ENCODE measurements around the gene GALNT10.

Gene GALNT10

DNA sequence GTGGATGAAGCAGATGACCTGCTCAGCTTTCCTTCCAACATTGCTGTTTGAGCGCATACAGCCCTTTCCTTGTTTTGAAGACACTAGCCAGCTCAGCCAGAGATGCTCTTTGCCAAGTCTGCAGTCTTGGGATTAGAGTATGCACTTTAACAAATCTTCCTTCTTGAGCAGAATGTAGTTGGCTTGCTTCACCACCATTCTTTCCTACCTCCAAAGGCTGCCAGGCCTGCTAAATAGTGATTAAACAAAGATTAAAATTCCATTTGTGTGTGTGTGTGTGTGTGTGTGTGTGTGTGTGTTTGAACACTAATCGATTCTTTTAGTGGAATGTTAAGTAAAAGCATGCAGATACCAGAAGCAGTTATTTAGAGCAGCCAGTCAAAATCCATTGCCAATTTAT, 97.6 kb downstream of the GALNT10 start:
- DNase-seq = peak in 16 of 56 donors; percentile 2 to 53 (median 20)

DNA sequence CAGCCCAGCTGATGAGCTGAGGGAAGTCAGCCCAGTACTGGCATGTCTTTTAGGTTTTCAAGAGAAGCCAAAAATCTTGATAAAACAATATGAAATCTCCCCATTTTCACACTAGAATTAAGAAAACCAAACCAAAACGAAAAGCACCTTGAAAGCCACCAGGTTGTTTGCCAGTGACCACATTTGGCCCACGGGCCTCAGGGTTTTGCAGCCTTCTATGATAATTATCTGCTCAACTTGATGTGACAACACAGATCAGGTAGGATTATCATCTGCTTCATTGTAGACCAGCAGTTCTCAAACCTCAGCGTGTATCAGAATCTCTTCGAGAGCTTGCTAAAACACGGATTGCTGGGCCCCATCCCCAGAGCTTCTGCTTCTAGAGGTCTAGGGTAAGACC, 101.4 kb downstream of the GALNT10 start:
- no peak for DNase-seq

DNA sequence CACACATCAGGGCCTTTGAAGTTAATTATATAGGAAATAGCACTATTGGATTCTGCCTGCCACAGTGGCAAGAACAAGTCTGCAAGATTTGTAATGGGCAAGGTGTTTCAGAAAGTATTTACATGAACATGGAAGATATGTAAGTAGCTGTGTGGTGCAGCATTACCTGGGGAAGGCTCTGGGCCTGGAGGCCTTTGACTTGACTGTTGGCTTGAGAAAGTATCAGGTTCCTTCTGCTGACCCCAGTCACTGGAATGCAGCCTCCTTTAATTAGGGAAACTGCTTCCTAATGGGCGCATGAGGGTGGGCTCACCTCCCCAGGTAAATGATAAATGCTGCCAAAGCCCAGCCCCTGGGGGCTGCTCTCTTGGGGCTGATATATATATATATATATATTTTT, 102.7 kb downstream of the GALNT10 start:
- no peak for DNase-seq

DNA sequence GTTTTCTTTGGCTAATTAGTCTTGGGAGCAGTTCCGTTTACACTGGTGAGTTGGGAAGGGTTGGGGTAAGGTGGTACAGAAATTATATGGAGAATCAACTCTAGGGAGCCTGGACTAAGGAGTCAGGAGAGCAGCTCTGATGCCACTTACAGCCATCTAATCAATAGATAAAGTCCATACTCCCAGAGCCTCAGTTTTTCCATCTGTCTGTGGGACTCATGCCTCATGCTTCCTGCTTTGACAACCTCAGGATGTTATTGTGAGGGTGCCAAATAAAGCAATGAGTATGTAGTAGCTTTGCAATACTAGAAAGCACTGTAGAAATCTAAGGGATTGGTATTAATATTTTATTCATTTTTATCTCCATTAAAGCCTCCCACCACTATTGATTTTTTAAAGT, 105.0 kb downstream of the GALNT10 start:
- no peak for DNase-seq

DNA sequence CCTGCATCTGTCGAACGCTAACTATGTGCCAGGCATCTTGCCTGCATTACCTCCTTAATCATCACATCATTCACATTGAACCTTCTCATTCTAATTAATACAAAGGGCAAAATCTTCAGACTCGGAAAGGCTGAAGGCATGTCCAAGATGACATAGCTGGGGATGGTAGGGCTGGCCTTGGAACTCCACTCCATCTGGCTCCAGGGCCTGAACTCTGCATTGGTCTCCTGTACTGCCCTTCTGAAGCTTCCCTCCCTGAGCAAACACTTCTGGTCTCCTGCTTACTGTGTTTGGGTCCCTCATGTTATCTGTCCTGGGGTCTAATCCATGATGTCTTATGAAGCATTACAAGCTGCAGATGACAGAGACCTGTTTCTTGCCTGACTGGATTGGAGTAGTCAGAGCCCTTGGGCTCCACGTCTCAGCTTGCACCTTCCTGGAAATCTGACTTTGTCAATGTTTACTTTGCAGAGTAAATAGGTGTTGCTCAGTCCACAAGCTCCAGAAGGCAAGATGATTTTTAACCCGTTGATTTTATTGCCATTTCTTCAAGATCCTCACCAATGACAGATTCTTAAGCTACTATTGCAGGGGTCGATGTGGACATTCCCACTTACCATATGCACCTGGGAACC, 106.1 kb downstream of the GALNT10 start:
- no peak for DNase-seq

DNA sequence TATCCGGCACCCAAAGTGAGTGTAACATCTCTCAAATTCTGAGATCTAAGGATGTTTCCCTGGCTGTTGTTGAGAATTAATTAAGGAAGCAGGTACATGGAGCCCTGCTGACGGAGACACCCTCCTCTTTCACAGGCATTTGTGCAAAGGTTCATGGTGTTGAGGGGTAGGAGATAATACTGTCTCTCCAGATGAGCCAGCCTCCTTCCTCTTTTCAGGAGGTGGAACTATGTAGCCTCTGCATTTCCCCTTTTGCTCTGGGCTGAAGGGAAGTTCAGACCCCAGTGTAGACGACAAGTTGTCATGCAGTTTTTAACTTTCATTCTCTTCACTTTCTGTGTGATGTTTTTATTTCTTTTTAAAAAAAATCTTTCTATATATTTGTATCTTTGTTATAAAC, 107.5 kb downstream of the GALNT10 start:
- DNase-seq = peak in 2 of 56 donors; percentile 9 to 27

DNA sequence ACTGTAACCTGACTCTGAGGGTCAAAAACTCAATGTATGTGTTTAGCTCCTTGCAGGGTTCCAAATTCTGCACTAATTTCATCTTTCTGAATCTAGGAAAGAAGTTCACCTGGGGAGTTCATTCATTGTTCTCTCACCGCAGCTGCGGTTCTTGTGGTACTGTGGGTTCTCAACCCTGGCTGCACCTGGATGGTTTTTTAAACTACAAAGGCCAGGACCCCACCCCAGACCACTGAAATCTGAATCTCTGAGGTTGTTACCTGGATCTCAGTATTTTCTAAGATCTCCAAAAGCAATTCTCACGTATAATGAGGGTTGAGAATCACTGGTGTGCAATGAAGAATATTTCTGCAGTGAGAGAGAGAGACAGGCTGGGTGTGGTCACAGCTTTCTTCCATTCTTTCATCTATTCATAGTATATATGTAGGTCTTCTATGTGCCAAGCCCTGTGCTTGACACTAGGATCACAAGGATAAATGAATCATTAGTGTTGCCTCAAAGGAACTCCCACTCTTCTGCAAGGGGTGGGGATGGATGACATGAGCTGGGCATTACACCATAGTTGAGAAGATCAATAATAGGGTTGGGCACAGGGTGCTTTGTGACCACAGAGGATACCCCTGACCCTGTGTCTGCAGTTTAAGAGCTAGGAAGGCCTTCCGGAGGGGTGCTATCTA, 109.8 kb downstream of the GALNT10 start:
- no peak for DNase-seq

DNA sequence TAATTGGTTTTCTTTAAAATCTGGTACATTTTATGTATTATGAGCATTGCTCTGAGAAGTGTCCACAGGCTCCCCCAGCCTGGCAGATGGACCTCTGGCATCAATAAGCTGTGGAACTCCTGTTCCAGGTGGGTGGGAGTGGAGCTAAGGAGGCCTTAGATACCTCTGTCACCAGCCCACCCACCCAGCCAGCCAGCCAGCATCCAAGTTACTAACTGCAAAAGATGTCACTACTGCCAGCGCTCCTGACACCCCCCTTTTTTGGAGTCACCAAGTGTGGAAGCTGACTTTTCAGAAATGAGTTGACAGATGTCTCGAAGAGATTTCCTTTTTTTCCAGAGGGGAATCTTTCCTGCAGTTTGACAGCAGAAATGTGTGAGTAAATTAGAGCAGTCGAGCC, 111.2 kb downstream of the GALNT10 start:
- peak in 12 of 56 donors; percentile 4 to 49 (median 24) for DNase-seq

DNA sequence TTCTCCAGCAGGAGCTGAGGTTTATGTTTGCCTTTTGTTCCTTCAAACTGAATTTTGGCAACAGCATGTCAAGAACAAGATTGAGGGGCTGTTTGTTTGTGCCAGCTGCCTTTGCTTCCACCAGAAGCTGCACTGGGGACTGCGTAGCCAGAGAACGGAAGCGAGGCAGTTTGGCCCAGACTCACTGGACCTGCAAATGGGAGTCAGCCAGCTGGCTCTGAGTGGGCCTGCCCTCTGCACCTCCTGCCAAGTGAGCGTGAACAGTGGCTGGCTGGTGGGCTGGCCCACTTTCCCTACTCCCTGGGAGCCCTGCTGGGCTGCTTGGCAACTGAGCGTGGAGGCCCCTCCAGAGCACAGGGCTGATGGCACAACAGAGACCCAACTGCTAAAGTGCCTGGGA, 111.6 kb downstream of the GALNT10 start:
- peak in 52 of 56 donors; percentile 7 to 90 (median 64) for DNase-seq

DNA sequence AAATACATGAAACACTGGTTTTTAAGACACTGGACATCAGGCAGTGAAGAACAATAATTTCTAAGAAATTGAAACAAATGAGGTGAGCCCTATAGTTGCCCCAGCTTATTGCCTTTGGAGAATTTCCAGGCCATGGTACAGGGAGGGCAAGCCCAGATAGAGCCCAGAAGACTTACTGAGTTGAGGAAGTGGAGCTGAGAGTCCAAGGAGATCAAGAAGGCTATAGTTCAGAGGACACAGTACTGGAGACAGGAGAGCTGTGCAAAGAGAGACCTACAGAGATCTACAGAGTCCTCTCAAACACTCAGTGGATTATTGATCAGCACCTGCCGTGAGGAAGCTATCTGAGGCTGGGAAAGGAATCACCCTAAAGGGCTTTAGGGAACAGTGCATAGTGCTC, 112.6 kb downstream of the GALNT10 start:
- DNase-seq = no peak

DNA sequence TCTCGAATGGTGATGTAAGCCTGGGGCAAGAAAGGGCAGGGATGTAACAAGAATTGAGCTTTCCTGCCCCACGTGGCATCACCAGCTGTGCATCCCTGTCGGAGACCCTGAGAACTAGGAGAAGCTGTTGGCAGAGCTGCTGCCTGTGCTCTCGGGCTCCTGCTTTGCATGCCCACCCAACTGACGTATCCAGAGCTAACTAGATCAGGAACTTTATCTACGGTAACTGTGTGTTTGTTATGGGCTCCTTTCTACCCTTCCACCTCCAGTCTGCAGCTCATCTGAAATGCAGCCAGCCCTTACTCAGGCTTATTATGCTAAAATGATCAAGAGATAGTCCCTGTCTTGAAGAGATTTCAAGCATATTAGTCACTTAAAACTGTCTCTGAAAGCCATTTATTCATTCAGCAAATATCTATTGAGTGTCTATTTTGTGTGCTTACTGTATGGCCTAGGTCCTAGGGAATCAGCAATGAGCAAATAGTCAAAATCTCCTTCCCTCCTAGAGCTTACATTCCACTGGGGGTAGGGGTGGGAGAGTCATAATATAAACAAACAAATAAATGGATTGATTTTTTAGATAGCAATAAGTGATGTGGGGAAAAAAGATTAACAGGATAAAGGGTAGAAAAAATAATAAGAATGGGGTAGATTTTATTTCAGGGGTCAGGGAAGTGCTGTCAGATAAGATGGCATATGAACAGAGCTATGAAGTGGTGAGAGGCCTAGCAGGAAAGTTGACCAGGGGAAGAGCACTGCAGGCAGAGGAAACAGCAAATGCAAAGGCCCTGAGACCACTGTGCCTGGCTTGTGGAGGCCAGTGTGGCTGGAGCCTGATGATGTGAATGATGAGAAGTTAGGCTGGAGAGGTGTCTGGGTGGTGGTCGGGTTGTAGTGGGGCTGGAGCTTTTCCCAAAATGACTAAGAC, 118.2 kb downstream of the GALNT10 start:
- DNase-seq = no peak

DNA sequence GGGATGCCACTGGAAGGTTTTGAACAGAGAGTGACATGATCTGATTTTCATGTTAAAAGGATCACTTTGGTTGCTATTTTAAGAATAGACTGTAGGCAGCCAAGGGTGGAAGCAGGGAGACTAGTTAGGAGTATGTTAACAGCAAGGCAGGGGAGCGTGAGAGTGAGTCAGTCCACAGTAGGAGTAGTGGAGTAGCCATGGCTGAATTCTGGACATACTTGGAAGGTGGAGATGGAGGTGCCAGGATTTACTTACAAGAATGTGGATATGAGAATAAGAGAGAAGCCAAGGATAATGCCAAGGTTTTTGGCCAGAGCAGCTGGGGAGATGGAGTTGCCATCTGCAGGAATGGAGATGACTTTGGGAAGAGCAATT, 118.8 kb downstream of the GALNT10 start:
- no peak for DNase-seq

DNA sequence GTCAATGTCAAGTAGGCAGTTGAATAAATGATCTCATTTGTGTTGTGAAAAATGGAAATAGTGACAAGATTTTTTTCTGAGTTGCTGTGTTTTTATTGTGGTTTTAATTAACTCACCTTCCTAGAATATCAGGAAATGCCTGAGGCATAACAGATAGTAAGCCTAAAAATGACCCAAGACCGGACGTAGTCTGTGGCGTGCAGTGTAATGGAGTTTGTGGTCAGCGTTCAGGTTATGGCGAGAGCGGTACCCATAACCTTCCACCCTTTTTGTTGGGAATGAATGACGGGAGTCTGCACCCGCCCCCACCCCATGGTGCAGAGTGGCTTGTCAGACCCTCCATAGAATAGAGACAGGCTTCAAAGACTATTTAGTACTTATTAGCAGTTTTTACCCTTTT, 119.3 kb downstream of the GALNT10 start:
- DNase-seq = no peak

DNA sequence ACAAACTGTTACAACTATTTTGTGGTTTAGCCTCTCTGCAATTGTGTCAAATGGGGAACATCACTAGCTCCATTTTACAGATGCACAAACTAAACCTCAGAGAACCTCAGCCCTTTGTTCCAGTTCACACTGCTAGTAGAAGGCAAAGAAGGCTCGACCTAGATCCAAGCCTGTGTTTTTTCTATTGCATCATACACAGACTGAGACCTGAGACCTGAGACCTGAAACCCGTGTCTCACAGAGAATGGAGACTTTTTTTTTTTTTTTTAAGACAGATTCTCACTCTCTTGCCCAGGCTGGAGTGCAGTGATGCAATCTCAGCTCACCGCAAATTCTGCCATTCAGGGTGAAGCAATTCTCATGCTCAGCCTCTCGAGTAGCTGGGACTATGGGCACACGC, 120.8 kb downstream of the GALNT10 start:
- no peak for DNase-seq

DNA sequence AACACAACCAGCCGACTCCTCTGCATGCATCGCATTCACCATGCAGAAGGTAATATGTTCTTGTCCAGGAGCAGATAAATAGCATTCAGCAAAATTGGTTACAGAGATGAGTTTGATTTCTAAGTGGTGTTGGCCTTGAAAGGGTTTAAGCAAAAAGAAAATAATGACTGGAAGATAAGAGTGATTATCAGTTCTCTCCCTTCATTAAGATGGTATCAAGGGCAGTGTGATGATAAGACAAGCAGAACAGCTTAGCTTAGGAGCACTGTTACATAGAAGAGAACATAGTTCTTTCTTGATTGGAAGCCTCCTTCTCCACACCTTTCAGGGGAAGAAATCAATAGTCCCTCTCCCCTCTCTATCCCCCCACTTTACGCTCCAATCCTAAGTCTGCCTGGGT, 121.5 kb downstream of the GALNT10 start:
- DNase-seq = no peak

DNA sequence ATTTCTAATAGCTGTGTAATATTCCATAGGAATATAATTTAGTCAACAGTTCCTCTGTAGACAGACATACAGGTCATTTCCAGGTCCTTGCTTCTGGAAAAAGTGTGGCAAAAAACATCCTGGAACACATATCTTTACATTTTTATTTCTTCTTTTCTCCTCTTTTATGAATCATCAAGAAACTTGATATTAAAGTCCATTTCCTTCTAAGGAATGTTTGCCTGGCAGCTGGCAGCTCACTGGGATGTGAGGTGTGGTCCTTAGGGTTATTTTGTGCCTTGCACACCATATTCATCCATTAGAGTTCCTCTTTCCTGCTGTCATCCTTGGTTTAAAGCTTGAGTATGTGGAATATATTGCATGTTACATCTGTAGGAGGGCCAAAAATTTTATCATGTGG, 122.0 kb downstream of the GALNT10 start:
- DNase-seq = no peak

DNA sequence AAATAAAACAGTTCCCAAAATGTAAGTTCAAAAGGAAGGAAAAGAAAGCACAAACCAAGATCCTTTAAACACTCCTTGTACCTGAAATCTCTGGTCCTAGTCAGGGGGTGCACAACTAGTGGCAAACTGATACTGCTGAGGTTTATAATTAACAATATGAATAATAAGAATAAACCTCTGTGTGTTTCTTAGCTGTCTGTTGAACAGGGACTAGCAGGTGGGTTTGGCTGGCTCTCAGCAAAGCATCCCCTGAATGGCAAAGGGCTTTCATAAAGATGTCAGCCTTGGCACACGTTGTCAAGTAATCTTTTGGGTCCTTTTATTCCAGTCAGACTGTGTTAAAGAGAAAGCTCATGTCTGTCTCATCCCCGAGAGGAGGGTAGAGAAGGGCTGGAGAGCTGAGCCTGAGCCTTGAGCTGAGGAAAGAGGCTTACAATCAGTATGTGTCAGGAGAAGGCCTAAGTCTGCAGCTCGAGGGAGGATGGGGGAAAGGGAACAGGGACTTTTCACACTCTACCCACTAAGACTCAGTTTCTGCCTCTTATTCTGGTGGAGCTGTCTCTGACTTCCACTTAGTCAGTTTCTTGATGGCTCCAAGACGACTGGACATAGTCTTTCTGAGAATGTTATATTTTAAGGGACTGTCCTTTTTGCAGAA, 123.0 kb downstream of the GALNT10 start:
- DNase-seq = no peak

DNA sequence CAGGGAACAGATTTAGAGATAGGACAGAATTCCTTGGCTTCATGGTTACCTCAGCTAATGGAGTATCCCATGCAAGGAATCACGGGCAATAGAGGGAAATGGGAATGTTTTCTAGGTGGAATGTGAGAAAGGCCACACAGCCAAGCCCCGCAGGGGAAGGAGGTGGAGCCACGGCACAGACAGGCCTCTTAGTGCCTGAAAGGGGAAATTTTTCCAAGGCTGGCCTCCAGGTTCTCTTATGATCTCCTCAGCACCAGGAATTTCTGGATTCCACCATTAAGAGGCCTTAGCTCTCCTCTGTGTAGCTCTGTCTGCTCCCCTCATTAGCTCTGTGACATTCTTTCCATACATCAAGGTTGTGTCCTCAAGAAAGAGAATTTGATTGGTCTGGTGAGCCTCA, 124.7 kb downstream of the GALNT10 start:
- DNase-seq = no peak

DNA sequence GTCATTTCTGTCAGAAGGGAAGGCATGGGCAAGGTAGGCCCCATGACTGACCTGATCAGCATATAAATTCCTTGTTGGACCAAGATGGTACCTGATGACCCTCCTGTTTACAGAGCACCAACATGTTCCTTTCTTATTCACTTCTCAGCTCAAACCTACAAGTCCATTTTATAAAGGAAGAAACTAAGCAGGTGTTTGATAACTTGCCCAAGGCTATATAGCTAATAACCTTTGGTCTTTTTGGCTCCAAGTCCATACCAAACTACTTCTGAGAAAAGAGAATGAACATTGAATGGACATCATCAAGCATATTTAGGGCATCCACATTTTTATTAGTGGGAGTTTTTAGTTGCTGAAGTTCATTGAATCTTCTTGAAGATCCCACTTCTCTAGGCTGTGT, 125.2 kb downstream of the GALNT10 start:
- DNase-seq = no peak

DNA sequence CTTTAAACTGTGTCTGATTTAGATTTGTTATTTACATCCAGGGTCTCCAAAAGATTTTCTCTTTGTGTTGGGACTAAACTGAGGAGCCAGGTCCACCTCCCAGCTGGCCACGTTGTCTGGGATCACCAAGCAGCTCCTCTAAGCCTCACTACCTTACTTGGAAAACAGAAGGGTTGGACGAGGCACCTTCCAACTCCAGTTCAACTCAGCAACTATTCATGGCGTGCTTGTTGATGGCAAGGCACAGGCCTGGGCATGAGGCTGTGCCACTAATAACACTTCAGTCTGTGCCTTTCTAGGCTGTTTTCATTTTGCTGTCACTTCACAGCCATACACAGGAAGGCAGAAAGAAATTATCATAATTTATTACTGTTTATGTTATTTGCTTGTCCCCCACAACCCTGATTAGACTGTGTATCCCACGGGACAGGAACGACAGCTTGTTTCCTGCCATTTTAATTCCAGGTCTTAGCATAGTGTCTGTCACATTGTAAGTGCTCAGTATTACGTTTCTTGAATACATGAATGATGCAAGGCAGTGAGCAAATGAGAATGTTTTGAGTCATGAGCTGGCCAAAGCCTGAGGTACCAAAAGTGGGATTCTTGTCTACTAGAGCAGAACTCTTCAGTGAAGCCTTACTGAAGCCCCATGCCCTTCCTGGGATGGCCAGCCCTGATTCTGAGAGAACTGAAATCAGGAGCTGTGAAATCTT, 125.8 kb downstream of the GALNT10 start:
- DNase-seq = no peak

DNA sequence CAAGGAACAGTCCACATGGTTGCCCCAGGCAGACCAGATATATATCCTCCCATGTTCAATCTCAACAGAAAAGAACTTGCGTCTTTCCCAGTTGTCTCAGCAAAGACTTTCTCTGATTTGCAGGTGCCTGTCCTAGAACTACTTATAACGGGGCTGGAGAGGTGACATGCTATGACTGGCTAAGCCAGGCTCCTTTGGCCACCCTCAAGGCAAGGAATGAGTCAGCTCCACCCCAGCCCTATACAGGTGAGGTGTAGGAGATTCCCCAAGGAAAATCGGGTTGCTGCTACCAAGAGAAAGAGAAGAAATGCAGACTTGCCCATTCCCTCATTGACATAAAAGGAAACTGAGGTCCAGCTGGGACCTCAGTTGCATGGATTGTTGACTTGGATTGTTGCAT, 127.4 kb downstream of the GALNT10 start:
- no peak for DNase-seq

Data from amygdala (tissue), 56 donors.